KOPT-K1 (cell line): ENCODE data around the gene PRKCH.
A peak's percentile ranks its signal among the peaks of the same experiment; 100 is the strongest.
"Not testable (repeated sequence)": the region's sequence is repeated elsewhere in the genome, so short reads cannot be mapped to it uniquely, and the experiment has no call there.

Source experiments
- H3K27ac ChIP-seq: fragments of 200-600 bp; sonication (generic); 2 replicates; pipeline ENCODE4 v1.5.1; 2016; ENCODE audit warnings: antibody characterized with exemption, mild to moderate bottlenecking, low read depth, low read length; ENCODE audit not compliant: poor library complexity, severe bottlenecking
- H3K36me3 ChIP-seq: fragments of 200-600 bp; sonication (generic); 2 replicates; pipeline ENCODE4 v1.5.1; 2017; ENCODE audit warnings: antibody characterized with exemption, mild to moderate bottlenecking, low read length, moderate library complexity; ENCODE audit not compliant: insufficient read depth
- H3K9me3 ChIP-seq: fragments of 200-600 bp; sonication (generic); 2 replicates; pipeline ENCODE4 v1.5.1; 2017; ENCODE audit warnings: antibody characterized with exemption, low read length, mild to moderate bottlenecking; ENCODE audit not compliant: insufficient read depth, poor library complexity, severe bottlenecking

The PRKCH gene

DNA sequence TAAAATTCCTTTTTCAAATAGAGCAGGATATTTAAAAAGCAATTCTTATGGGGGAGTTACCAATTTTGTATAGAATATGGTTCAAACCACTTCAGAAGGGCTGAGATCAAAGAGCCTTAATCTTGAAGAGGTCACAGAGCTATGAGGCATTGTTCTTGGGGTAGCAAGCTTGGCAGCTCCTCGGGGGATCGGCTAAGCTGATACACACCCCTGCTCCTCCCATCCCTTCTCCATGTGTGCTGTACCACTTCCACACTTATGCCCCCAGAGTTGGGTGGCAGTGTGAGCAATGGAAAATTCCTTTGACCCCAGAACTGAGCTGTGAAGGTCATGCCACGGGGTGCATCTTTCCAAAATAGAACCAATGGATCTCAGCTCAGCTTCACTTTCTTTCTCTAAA is 25.2 kb upstream of the PRKCH start:
- Histone ChIP-seq H3K27ac (peak overlapping the region; percentile 79), H3K9me3 (no peaks in the 10 kb centered on the region), H3K36me3 (no peaks in the 10 kb centered on the region)

DNA sequence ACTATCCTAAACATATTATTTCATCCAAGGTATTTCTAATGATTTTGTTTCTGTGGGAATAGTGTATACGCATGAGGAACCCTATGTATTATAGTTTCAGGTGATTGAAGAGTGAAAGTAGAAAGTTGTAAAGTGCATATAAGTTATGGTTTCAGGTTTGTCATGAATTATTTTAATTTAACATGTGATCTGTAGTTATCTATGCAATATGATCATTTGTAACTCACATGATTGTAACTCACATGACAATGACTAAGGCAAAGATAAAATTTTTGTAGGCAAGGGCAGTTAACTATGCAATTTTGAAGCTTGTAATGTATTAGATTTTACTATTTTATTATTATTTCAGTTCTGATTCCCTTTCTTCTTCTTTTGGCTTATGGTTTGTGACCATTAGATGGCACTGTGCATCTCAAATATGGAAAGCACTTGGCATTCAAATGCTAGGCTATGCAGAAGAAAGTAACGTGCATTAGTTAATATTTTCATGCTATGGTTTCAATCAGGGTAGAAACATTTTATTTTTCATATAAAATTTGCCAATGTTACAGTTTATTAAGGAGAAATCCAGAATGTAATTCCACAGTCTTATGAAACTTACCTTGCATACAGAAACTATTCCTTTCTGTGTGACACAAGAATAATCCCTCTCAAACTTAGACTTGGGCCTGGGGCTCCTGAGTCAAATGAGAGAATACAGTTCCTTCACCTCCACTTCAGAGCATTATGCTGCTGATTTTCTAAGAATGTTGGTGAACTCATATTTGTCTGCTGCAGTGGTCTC is 24.5 kb upstream of the PRKCH start:
- Histone ChIP-seq H3K27ac (peak overlapping the region; percentile 79), H3K9me3 (no peaks in the 10 kb centered on the region), H3K36me3 (no peaks in the 10 kb centered on the region)

DNA sequence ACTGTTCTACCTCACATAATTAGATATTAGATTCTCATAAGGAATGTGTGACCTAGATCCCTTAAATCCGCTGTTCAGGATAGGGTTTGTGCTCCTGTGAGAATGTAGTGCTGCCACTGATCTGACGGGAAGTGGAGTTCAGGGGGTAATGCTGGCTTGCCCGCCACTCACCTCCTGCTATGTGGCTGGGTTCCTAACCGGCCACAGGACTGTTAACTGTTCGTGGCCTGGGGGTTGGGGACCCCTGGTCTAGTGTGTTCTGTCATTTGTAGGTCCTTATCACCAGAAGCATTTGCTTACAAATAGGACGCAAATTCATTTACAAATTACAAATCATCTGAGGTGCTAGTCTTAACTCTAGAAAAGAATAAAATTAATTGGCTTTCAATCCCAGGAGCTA is 23.8 kb upstream of the PRKCH start:
- H3K36me3 ChIP-seq, result no peaks in the 10 kb centered on the region
- peak overlapping the region; percentile 79 for H3K27ac ChIP-seq
- no peaks in the 10 kb centered on the region for H3K9me3 ChIP-seq

DNA sequence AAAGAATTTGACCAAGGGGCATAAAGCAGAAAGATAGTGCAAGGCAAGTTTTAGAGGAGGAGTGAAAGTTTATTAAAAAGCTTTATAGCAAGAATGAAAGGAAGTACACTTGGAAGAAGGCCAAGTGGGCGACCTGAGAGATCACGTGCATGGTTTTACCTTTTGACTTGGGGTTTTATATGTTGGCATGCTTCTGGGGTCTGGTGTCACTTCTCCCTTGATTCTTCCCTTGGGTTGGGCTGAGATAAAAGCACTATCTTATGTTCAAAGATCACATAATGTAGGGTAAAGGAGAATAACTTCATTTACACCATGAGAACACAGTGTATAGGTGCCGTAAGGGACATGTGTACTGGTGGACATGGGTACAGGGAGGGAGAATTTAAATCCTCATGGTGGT is 22.6 kb upstream of the PRKCH start:
- no peaks in the 10 kb centered on the region for H3K36me3 ChIP-seq

DNA sequence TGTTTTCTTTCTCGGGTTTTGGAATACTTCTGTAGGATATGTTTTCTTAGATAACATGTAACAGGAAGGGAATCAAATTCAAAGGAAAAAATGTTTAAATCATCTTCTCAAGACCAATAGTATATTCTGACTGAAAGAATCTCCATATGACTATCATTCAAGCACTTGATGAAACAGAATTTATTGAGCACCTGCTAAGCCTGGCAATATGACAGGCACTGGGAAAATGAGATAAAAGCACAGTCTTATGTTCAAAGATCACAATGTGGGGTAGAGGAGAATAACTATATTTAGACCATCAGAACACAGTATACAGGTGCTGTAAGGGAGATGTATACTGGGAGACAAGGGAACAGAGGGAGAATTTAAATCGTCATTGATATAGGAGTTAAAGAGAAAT is 21.2 kb upstream of the PRKCH start:
- H3K27ac ChIP-seq, result no peak overlapping the region
- H3K36me3 ChIP-seq, result no peaks in the 10 kb centered on the region
- H3K9me3 ChIP-seq, result peaks cover 8% of the 10 kb centered on the region

More for the DNA sequence above, 22.6 kb upstream of the PRKCH start:
- no peaks in the 10 kb centered on the region for H3K9me3 ChIP-seq
- peak overlapping the region; percentile 79 for H3K27ac ChIP-seq

DNA sequence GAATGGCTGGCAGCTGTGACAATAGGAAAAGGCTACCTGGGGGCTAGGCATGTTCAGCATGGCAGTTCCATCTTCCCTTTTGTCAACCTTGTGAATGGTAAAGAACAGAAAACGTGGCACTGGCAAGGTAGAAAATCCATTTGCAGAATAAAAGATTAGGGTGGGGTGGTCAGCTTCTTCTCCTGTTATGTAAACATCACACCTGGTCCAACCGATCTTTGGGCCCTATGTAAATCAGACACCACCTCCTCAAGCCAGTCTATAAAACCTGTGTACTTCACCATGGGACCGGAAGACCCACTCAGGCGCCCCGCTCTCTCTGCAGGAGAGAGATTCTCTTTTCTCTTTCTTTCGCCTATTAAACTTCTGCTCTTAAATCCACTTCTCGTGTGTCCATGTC is 20.6 kb upstream of the PRKCH start:
- no peaks in the 10 kb centered on the region for H3K36me3 ChIP-seq
- no peak overlapping the region for H3K27ac ChIP-seq
- H3K9me3 ChIP-seq, result peaks cover 14% of the 10 kb centered on the region

DNA sequence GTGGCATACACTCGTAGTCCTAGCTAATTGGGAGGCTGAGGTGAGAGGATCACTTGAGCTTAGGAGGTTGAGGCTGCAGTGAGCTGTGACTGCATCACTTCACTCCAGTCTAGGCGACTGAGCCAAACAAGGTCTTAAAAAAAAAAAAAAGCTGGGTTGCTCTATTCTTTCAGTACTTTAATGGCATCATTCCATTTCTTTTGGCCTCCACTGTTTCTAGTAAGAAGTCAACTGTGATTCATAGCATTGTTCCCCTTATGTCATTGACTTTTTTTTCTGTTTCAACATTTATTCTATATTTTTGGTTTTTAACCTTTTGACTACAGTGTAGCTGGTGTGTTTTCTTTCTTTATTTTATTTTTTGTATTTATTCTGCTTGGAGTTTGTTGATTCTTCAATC is 16.7 kb upstream of the PRKCH start:
- Histone ChIP-seq H3K9me3 (peaks cover 28% of the 10 kb centered on the region), H3K36me3 (peaks cover 7% of the 10 kb centered on the region; the same call in 1 of the 2 replicates), H3K27ac (no peak overlapping the region)

DNA sequence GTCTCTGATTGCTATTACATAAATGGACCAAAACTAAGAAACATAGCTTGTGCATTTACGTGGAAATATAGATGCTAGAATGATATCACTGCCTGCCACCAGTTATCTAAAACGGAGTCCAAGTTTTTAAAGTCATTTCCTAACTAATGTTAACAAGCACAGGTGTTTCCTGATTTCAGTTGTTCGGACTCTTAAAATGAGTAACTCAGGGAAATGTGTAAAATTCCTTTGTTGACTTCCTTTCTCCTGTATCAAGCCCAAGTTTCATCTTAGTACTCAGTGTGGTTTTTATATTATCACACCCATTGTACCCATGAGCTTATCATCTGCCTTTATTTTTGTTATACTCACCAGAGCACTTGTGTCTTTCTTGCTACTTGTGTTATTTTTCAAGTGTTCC is 13.2 kb upstream of the PRKCH start:
- Histone ChIP-seq H3K9me3 (peaks cover 61% of the 10 kb centered on the region), H3K27ac (no peak overlapping the region), H3K36me3 (peaks cover 7% of the 10 kb centered on the region; the same call in 1 of the 2 replicates)

DNA sequence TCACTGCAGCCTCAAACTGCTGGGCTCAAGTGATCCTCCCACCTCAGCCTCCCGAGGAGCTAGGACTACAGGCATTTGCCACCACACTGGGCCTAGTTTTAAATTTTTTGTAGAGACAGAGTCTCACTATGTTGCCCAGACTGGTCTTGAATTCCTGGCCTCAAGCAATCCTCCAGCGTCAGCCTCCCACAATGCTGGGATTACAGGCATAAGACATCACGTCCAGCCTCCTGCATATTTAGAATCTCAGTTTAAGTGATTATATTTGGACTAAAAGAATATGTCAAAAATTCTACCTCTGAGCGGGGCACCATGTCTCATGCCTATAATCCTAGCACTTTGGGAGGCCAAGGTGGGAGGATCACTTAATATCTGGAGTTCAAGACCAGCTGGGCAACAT is 12.7 kb upstream of the PRKCH start:
- H3K36me3 ChIP-seq, H3K27ac ChIP-seq: not testable (repeated sequence)
- H3K9me3 ChIP-seq, result peaks cover 67% of the 10 kb centered on the region

DNA sequence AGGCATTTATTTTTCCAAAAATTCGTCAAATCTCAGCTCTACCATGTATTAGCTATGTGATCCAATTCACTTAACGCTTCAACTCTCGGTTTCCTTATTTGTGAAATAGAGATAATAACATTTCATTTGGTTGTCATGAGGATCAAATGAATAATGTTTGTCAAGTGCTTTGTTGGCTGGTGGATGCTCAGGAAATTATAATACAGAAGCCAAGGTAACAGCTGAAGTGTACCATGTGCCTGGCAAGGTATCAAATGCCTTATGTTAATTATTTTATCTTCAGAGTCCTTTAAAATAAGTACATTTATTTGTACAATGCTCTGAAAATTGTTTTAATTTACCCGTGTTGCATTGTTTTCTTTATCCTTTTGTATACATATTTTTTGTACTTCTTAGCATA is 6.1 kb upstream of the PRKCH start:
- Histone ChIP-seq H3K27ac (no peak overlapping the region), H3K36me3 (no peaks in the 10 kb centered on the region)

DNA sequence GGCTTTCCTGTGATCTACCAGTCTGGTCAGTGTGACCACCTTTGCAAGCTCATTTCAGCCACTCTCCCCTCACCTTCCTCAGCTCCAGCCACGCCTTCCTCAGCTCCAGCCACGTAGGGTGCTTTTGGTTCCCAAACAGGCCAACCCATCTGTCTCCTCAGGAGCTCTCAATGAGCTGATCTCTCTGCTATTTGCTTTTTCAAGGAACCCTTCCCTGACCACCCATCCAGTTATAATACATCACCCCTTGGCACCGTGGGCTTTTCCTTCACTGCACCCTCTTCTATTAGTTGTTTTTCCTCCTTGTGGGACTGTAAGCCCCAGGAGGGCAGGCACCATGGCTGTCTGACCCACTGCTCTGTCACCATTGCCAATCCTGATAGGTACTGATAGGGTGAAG is 2.3 kb upstream of the PRKCH start:
- Histone ChIP-seq H3K36me3 (peaks cover 3% of the 10 kb centered on the region; the same call in 1 of the 2 replicates), H3K9me3 (peaks cover 7% of the 10 kb centered on the region), H3K27ac (no peak overlapping the region)

More for the DNA sequence above, 6.1 kb upstream of the PRKCH start:
- H3K9me3 ChIP-seq, result peaks cover 43% of the 10 kb centered on the region

DNA sequence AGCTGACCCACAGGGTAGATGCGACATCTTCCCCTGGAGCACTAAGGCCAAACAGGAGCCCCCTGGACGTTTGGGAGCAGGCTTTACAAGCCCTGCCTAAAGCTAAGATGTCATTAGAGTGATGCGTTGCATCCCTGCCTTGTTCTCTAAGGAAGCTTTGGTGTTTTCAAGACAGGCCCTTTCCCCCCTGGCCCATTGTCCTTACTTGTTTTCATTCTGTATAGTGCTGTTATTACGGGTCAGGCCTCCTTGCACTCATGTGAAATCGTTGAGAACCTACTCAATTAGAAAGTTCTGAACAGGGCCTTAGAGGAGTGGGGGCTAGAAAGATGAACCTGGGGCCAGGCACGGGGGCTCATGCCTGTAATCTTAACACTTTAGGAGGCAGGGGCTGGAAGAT is 1.7 kb upstream of the PRKCH start:
- Histone ChIP-seq H3K36me3 (peaks cover 9% of the 10 kb centered on the region; the same call in 1 of the 2 replicates), H3K27ac (peak overlapping the region; percentile 23), H3K9me3 (peaks cover under 1% of the 10 kb centered on the region)

DNA sequence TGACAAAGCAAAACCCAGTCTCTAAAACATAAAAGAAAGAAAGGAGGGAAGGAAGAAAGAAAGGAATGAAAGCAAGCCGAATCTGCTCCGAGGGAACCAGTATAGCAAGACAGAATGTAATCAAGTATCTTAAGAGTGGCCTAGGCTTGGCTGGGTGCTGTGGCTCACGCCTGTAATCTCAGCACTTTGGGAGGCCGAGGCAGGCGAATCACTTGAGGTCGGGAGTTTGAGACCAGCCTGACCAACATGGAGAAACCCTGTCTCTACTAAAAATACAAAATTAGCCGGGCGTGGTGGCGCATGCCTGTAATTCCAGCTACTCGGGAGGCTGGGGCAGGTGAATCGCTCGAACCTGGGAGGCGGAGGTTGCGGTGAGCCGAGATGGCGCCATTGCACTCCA is 1.2 kb upstream of the PRKCH start:
- H3K9me3 ChIP-seq, result not testable (repeated sequence)
- H3K27ac ChIP-seq, result peak overlapping the region; percentile 23
- H3K36me3 ChIP-seq, result peaks cover 13% of the 10 kb centered on the region; the same call in 1 of the 2 replicates

DNA sequence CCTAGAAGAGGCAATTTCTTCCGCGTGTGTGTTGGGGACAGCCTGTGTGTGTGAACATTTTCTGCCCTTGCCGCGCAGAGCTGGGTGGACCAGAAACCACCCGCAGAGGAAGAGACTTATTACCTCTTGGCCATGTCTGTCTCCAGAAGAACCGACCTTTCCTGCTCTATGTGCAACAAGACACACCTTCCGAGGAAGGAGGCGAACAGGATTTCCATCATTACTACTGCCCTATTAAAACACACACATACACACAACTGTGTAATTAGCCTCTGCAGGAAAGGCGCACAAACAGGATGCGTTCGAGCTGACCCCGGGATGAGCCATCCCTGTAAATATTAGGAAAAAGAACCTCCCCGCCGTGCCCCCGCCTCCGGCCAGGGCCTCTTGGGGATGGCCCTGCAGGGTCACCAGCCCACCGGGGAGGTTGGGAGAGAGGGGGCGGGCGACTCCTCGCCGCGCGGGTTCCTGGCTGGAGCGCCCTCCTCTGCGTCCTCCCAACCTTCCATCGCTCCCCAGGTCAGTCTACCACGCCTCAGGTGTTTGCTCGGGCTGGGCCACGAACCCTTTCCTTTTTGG is 484 bp upstream of the PRKCH start:
- H3K27ac ChIP-seq, result peak overlapping the region; percentile 98
- peaks cover 21% of the 10 kb centered on the region for H3K36me3 ChIP-seq

DNA sequence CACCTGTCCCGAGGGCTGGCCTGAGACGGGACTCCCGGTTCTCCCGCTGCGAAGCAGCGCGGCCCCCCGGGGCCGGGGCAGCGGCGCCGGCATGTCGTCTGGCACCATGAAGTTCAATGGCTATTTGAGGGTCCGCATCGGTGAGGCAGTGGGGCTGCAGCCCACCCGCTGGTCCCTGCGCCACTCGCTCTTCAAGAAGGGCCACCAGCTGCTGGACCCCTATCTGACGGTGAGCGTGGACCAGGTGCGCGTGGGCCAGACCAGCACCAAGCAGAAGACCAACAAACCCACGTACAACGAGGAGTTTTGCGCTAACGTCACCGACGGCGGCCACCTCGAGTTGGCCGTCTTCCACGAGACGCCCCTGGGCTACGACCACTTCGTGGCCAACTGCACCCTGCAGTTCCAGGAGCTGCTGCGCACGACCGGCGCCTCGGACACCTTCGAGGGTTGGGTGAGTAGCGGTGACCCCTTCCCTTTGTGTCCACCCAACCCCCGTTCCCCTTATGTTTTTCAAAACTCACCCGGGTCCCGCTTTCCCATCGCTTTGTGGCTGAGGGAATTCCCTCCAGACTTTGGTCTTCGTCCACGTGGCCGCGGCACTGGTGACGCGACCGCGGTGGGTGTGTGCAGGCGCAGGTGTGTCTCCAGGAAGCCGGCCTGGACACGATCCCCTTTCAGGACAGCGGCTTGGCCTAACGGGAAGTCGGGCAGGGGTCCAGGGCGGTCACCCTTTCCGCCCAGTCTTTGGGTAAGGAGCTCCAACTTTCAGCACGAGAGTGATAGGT is 826 bp downstream of the PRKCH start:
- H3K9me3 ChIP-seq, result peaks cover 10% of the 10 kb centered on the region
- H3K27ac ChIP-seq, result peak overlapping the region; percentile 98

More for the DNA sequence above, 484 bp upstream of the PRKCH start:
- H3K9me3 ChIP-seq, result peaks cover 7% of the 10 kb centered on the region

More for the DNA sequence above, 826 bp downstream of the PRKCH start:
- peaks cover 33% of the 10 kb centered on the region for H3K36me3 ChIP-seq
